ENCODE measurements around the gene C1QTNF1.
A peak's percentile ranks its signal among the peaks of the same experiment; 100 is the strongest.
"Not testable (repeated sequence)": the region's sequence is repeated elsewhere in the genome, so short reads cannot be mapped to it uniquely, and the experiment has no call there.

The C1QTNF1 gene

DNA sequence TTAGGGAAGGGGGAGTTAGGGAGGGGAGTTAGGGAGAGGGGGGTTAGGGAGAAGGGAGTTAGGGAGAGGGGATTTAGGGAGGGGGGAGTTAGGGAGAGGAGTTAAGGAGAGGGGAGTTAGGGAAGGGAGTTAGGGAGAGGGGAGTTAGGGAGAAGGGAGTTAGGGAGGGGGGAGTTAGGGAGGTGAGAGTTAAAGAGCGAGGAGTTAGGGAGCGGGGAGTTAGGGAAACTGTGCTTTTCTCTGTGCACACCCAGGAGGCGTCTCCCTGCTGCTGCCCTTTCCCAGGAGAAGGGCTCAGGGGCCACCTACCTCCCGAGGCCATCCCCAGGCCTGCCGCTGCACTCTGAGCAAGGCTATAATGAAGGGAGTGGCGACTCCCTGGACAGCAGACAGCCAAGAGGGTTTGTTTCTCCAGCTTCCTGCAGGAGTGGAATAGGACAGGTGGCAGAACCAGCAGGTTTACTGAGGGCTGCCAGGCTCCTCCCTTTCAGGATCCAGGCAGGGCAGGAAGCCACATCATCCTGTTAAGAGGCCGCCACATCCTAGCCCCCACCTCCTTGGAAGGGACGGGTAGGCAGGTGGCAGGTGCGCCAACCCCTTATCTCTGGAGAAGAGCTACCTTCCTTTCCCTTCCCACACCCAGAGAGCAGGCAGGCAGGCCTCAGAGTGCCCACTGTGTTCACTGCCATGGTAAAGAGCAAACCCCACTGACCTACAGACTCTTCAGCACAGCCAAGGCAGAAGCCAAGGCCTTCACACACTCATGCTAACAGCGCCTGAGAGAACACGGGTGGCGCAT, 18.7 kb upstream of the C1QTNF1 start:
- DNase-seq (ENCODE audit: low read depth in 3 of 3) = no peak

DNA sequence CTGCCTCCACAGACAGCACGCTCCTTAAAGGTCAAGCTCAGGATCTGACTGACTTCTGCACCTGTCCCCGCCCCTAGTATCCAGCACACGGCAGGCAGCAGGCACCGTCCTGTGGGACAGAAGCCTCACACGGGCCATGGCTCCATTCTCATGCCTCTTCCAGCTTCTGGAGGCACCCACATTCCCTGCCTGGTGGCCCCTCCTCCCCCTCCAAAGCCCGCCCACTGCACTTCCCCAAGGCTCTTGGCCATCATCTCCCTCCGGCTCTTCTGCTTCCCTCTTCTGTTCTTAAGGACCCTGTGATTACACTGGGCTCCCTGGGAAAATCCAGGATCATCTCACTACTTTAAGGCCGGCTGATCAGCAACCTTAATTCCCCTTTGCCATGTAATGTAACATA, 17.9 kb upstream of the C1QTNF1 start:
- no peak for DNase-seq (ENCODE audit: low read depth in 3 of 3)

DNA sequence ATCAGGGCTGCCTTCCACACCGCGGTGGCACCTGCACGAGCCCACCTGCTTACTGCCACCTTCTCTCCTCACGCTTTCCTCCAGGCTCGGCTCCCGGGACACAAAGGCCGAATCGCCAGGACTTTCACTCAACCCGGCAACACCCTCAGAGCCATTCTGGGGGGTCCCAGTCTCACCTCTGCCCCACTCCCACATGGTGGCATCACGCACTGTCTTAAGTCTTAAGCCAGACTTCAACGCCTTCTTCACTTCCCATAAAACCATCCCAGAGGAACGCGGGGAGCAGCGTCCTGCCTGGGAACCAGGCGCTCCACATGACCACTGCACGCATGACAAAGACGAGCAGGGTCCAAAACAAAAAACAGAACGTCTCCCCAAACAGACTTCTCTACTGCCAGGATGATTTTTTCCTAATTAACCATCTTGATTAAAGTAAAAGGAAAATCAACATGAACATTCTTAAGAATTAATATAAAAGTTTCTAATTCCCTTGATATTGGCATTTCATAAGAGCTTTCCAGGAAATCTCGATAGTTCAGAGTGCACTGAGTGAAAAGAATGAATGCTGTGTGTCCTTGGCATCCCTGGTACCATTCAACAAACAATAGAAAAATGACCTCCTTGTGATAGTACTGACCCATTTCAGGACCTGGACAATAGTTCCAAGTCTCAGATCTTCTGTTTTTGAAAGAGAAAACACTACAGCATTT, 17.0 kb upstream of the C1QTNF1 start:
- DNase-seq (ENCODE audit: low read depth in 3 of 3) = no peak

DNA sequence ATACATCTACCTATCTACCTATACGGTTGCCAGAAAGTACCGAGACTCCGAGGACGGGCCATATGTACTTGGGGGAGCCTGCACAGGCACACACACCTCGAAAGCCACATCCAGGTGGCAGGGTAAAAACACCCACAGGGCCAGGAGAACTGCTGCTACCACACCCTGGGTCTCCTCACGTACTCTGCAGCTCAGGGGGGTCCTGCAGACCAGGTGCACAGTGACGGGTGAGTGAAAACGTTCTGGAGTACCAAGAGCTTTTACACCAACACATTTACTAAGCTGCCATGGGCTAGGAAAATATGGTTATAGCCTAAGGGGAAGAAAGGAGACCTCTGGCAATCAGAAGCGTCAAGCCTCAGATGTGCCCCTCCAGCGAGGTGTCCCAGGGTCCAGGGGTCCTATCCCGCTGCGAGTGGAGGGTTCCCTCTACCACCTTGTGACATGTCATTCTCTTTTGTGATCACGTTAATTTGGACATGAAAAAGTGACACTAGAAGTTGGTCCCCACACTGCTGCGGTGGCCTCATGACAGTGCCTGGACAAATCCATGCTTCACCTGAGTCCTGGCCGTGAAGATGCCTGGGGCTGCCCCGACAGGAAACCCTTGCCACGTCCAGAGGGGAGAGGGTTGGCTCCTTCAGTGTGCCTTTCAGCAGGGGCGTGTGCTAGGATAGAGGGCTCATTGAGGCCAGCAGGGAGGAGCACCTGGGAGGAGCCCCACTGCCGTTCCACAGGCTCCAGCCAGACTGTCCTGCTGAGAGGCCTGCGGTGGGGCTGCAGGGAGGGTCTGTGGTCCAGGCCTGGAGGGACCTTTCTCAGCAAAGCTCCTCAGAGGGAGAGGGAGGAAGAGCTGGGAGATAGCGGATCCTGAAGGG, 16.2 kb upstream of the C1QTNF1 start:
- DNase-seq (ENCODE audit: low read depth in 3 of 3) = no peak

DNA sequence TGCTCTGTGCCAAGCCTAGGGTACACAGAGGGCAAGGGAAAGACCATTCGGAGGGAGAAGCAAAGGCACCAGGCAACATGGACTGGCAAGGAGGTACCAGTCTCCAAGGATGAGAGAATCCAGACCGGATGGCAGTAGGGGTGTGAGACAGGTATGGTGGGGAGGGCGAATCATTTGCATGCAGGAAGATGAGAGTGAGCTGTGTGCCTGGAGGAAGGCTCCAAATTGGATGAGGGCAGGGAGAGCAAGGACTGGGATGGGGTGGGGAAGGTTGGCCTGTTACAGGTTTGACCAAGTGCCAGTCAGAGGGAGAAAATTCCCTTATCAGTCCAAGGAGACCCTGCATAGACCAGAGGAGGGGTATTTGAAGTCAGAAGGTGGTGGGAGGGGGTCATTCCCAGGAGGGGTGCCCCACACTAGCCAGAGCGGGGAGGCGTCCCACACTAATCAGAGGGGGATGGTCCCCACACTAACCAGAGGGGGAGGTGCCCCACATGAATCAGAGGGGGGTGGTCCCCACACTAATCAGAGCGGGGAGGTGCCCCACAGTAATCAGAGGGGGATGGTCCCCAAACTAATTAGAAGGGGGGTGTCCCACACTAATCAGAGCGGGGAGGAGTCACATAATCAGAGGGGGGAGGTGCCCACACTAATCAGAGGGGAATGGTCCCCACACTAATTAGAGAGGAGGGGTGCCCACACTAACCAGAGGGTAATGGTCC, 15.1 kb upstream of the C1QTNF1 start:
- DNase-seq (ENCODE audit: low read depth in 3 of 3) = no peak

DNA sequence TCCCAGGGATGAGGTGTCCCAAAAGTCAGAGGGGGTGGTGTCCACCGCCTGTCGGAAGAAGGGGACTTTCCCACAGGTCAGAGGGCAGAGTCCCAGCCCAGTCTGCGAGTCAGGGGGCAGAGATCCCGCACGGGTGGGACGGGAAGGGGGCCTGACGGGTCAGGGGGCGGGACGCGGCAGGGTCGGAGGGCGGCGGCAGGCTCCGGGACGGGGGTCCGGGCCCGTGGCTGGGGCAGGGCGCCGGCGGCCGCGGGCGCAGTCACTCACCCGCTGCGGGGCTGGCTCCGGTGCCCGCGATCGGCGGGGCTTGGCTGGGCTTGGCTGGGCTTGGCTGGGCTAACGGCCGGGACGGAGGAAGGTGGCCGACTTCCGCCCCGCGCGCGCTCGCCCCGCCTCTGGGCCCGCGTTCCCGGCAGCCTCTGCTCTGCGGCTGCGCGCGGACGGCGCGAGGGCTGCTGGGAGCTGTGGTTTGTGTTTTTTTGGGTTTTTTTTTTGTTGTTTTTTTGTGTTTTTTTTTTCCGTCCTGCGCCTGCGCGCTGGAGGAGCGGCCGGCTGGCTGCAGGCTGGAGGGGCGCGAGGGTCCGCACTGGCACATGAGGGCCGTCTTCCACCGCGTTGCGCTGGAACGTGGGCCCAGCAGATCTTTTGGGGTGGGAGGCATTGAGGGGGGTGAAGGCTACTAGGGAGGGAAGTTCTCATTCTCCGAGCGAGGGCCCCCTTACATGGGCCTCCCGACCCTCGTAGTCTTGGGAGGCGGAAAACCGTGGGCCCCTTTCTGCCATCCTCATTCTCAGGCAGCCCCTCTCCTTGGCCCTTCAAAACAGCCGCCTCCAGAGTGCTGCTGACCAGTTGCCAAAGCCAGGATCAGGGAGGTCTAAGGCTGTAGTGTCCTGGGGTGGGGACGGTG, 14.3 kb upstream of the C1QTNF1 start, which contains the start of gene CANT1:
Gene CANT1 (minus strand): TSS at position 368 of the 907 bp plus-strand sequence. CDS start 12,142 bp downstream, outside the sequence.
- peak; percentile 61 to 64 (median 62) for DNase-seq (ENCODE audit: low read depth in 3 of 3)

DNA sequence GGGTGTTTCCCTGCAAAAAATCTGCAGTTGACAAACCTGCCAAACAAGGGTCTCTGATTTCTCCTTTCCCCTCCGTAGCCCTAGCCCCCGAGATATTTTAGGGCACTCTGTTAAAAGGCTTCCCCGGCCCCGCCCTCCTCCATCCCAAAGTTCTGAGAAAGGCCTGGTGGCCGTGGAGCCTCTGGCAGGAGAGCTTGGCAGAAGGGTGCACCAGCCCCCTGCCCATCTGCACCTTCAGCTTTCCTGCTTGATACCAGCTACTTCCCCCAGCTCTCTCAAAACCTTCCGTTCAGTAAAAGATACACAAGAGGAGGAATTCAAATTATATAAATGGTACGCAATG, 13.7 kb upstream of the C1QTNF1 start:
- DNase-seq (ENCODE audit: low read depth in 3 of 3) = no peak

DNA sequence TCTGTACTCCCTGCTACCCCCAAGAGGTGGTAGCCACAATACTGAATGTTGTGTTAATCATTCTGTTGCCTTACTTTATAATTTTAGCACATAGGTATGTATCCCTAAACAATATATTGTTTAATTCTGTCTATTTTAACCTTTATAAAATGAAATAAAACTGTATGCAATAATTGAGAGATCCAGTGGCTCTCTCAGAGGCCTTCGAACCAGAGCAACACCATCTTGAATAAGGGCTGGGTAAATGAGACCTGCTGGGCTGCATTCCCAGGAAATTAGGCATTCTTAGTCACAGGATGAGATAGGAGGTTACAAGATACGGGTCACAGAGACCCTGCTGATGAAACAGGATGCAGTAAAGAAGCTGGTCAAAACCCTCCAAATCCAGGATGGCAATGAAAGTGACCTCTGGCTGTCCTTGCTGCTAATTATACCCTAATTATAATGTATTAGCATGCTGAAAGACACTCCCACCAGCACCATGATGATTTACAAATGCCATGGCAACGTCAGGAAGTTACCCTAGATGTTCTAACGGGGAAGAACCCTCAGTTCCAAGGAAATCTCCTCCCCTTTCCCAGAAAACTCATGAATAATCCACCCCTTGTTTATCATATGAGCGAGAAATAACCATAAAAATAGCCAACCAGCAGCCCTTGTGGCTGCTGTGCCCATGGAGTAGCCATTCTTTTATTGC, 12.4 kb upstream of the C1QTNF1 start:
- no peak for DNase-seq (ENCODE audit: low read depth in 3 of 3)

DNA sequence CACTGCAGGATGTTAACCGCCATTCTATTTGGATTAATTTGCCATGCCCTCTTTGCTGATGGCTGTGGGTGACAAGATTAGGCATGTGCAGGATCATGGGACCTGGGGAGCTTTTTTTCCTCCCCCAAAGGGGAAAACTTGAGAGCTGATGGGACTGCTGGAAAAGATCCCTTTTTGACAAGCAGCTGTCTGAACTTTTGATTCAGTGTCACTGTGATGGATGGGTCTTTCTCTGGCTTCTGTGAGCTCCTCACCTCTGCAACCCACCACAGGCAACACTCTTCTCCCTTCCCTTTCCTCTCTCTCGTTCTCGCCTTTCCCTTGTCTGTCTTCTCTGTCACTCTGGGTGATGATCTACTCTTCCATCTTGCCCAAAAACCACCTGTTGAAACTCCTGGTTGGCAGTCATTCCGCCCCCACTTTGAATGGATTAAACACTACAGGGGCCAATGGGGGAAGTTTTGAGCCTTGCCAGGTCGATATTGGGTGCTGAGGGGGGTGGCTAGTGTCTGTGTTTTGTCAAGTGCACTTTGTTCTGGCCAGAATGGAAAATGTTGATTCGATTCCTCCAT, 11.3 kb upstream of the C1QTNF1 start:
- no peak for DNase-seq (ENCODE audit: low read depth in 3 of 3)

DNA sequence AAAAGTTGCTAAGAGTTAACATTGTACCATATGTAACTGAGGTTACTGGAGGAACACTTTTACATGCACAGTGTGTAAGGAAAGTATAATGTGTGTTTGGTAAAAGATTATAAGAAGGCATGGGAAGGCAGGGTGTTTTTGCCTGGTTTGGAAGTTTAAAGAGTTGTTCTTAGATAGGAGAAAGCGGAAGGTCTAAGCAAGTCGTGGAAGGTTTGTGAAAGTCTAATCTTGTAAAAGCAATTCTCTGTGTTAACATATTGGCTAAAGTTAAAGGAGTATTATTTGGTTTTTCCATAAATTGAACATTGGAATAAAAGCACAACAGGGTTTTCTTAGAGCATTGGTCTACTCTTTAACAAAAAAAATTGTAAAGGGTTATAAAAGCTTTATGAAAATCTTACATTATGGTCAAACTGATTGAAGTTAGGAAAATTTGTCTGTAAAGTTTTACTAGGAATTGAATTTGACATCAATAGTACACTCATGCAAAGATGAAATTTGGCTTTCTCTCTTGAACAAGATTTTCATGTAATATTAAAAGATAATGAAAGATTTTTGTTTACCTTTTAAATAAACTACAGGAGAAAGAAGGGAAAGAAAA, 9.7 kb upstream of the C1QTNF1 start:
- no peak for DNase-seq (ENCODE audit: low read depth in 3 of 3)

DNA sequence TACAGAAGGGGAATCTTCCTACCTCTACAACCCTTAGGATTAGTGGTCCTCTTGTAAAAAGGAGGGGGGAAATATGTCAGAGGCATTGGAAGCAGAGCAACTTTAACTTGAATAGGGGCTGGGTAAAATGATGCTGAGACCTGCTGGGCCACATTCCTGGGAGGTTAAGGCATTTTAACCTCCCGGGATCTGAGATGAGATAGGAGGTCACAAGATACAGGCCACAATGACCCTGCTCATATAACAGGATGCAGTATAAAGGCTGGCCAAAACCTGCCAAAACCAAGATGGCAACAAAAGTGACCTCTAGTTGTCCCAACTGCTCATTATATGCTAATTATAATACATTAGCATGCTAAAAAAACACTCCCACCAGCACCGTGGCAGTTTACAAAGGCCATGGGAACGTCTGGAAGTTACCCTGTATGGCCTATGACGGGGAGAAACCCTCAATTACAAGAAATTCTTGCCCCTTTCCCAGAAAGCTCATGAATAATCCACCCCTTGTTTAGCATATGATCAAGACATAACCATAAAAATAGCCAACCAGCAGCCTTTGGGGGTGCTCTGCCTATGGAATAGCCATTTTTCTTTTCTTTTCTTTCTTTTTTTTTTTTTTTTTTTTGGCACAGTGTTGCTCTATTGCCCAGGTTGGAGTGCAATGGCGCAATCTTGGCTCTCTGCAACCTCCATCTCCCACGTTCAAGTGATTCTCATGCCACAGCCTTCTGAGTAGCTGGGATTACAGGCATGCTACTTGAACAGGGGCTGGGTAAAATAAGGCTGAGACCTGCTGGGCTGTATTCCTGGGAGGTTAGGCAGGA, 6.2 kb upstream of the C1QTNF1 start:
- DNase-seq (ENCODE audit: low read depth in 3 of 3) = no peak

DNA sequence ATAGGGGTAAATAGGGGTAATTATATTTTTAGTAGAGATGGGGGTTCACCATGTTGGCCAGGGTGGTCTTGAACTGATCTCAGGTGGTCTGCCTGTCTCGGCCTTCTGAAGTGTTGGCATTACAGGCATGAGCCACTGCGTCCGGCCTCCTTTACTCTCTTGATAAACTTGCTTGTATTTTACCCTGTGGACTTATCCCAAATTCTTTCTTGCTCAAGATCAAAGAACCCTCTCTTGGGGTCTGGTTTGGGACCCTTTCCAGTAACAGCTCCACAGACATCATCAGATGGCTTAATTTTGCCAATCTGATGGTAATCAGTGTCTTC, 5.6 kb upstream of the C1QTNF1 start:
- no peak for DNase-seq (ENCODE audit: low read depth in 3 of 3)

DNA sequence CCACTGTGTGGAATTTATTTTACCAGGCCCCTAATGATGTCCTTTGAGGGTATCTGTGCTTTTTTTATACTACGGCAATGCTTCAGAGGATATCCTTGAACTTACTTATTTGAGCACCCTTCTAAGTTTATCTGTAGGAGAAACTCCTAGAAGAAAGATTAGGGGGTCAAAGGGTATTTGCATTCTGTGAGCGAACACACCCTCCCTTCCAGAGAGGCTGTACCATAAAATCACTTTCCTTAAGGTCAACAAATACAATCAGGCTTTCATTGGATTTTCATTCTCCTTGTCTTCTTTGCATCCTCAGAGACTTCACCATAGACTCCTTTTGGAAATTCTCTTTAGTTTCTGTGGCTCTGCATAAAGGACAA, 4.7 kb upstream of the C1QTNF1 start:
- DNase-seq (ENCODE audit: low read depth in 3 of 3) = no peak

DNA sequence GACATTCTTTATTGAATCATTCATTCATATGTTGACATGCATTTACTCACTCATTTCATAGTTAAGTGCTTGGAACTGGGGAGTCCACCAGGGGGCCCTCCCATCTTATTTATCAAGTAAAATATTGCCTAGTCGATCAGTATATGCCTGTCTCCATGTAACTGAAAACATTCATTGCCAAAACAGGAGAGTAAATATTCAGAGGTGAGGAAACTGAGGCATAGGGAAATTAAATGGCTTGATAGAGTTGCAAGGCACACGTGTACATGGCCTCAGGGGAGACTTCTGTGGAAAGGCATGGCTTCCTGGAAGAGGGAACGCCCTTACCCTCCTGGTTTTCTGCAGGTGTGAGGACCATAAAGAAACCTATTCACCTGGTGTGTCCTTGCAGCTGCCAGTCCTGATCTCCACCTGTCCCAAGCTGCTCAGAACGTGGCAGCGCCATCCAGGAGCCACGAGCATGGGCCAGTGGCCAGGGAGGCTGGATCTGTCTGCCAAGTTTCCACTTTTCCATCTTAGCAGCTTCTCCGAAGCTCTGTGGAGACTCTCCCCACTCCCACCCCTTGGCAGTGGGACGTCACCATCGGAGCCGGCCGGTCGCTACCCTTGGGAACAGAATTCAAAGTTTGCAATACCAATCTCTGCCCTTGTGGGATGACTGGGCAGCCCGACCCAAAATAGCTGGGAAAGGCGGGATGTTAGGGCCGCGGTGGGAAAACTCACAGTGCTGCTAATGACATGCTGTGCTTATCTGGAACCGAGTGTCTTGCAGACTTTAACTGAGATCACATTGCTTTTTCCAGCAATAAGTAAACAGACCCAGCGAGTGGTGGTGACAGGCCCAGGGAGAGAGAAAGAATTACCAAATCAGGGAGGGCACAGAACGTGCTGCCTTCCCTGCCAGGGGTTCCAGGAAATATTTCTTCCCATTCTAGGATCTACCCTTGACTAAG, 4.1 kb upstream of the C1QTNF1 start:
- peak in 1 of 3 experiments; percentile 29 for DNase-seq (ENCODE audit: low read depth in 3 of 3)

DNA sequence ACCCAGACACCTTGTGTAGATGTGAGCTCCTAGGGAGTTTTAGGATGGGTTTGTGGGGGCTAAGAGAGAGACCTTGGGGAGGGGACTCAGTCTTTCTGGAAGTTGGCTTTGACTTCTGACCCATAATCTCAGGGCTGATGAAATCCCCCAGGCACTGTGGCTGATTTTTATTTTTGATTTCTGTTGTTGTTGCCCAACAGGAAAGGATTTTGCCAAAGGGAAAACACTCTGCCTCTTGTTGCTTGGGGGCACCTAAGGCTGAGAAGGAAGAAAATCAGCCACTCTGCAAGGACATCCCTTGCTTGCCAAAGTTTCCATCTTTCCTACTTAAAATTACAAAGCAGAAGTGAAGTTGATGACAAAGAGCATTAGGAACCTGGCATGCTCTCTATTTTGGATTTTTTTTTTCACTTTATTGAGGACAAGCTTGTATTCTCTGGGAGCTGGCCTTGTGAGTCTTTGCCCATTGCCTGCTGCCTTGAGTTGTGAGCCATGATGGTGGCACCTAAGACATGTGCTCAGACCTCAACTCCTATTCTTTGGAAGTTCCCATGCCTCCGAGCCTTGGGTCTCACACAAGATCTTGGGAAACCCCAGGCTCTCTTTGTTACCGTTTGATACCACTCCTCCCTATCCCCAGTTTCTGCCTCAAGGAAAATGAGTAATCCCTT, 3.2 kb upstream of the C1QTNF1 start:
- no peak for DNase-seq (ENCODE audit: low read depth in 3 of 3)

DNA sequence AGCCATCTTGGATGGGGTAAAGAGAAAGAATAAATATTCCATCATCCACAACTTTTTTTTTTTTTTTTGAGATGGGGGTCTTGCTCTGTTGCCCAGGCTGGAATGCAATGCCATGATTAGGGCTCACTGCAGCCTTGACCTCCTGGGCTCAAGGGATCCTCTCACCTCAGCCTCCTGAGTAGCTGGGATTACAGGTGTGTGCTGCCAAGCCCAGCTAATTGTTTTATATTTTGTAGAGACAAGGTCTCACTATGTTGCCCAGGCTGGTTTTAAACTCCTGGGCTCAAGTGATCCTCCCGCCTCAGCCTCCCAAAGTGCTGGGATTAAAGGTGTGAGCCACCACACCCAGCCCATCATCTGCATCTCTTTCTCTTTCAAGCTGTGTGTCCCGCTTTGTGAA, 2.0 kb upstream of the C1QTNF1 start:
- DNase-seq (ENCODE audit: low read depth in 3 of 3) = not testable (repeated sequence)

DNA sequence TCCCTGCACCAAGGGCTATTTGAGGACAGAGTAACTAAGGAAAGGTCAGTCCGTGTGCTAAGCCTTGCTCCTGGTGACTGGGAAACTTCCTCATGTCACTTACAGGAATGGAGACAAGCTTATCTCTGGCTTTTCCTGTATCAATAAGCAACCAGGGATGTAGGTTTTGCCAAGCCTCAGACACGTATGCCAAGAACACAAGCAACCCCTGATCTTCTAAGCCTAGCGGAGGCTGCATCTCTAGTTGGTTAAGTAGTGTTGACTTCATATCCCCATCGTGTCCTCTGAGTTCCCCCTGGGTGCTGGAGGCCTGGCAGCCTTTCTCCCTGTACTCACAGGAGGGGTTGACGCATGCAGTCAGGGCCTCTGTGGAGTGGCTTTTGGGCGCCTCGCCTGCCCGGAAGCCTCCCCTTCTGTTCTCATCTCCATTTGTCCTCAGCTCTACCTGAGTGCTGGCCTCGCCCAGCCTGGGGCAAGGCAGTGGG, 1.4 kb upstream of the C1QTNF1 start:
- no peak for DNase-seq (ENCODE audit: low read depth in 3 of 3)

All from stimulated activated CD4-positive, alpha-beta T cell treated with anti-CD3 and anti-CD28 coated beads, TNF-alpha, amount 100 ng/mL, for 4 hours (primary cell).